ENCODE data around the gene TRIM28.

GRCh38 chr19:58522709-58523108, 21.2 kb upstream of the TRIM28 start:
- TF ChIP-seq POLR2A (IDR thresholded peaks at IDR 0.05), result no peak
- TF ChIP-seq CTCF (IDR thresholded peaks at IDR 0.05), result no peak

Measured in thyroid gland (tissue), 4 donors.